H1 (cell line): ENCODE results near the gene STK11. TPM values are rescaled to one million over a fixed set of nuclear protein-coding genes. Genes with fewer than 3 reads are reported as not detected.
A peak's percentile ranks its signal among the peaks of the same experiment; 100 is the strongest.
"Not testable (repeated sequence)": the region's sequence is repeated elsewhere in the genome, so short reads cannot be mapped to it uniquely, and the experiment has no call there.

ENCODE experiments used
- CTCF ChIA-PET: fragments of 300-600 bp; sonication (Branson Sonifier 250); formaldehyde crosslinking; loops from one replicate; lab custom pipeline; 2021; ENCODE audit not compliant: partially characterized antibody; lab: Charles Lee
- POLR2A ChIA-PET: fragments of 300-600 bp; sonication (Branson Sonifier 250); formaldehyde crosslinking; loops from one replicate; lab custom pipeline; 2021; ENCODE audit warnings: inconsistent platforms; ENCODE audit not compliant: partially characterized antibody; lab: Charles Lee
- DNase-seq, 2 experiments: peaks; one replicate each; pipeline versions ENCODE4 v3.0.0 to v3.0.0-alpha.2; 2010 to 2022; ENCODE audit warnings: low spot score in 2 of 2, low read depth in 1 of 2, mixed read lengths in 1 of 2
- FAIRE-seq: peaks from 2 replicates; lab custom pipeline; 2011; peaks lifted over from hg19 to GRCh38; lab: Jason Lieb, UNC
- H2AFZ ChIP-seq: 2 replicates; pipeline ENCODE4 v1.8.1; 2012; ENCODE audit warnings: low read length, inconsistent platforms
- H2AK5ac ChIP-seq: 2 replicates; pipeline ENCODE4 v1.6.1; 2013; ENCODE audit warnings: low read depth, low read length
- H2BK120ac ChIP-seq: replicated peaks from 2 replicates; pipeline ENCODE3; 2013; ENCODE audit warnings: low read depth, low read length, inconsistent platforms
- H2BK12ac ChIP-seq: 2 replicates; pipeline ENCODE4 v1.6.1; 2013; ENCODE audit warnings: low read depth, low read length
- H2BK15ac ChIP-seq: 2 replicates; pipeline ENCODE4 v1.6.1; 2013; ENCODE audit warnings: low read length
- H2BK20ac ChIP-seq: 2 replicates; pipeline ENCODE4 v1.6.1; 2013; ENCODE audit warnings: low read length
- H2BK5ac ChIP-seq: 2 replicates; pipeline ENCODE4 v1.6.1; 2013; ENCODE audit warnings: low read depth, low read length
- H3K14ac ChIP-seq: 2 replicates; pipeline ENCODE4 v1.6.1; 2013; ENCODE audit warnings: inconsistent platforms; ENCODE audit not compliant: insufficient read length
- H3K18ac ChIP-seq: 2 replicates; pipeline ENCODE4 v1.6.1; 2013; ENCODE audit warnings: low read length; ENCODE audit errors: extremely low read depth
- H3K23ac ChIP-seq: 2 replicates; pipeline ENCODE4 v1.6.1; 2013; ENCODE audit warnings: inconsistent platforms; ENCODE audit not compliant: insufficient read length
- H3K23me2 ChIP-seq: 2 replicates; pipeline ENCODE4 v1.6.1; 2013; ENCODE audit warnings: low read depth, low read length
- H3K27ac ChIP-seq: 2 replicates; pipeline ENCODE4 v1.6.1; 2011; ENCODE audit warnings: low read depth, low read length, inconsistent platforms
- H3K27me3 ChIP-seq, 4 experiments: replicated peaks in 1 of 4; 1 replicate in 1 of 4; 2 replicates in 3 of 4; pipeline versions ENCODE4 v1.6.1 to v1.8.1; 2011 to 2013; ENCODE audit warnings: low read length in 3 of 4, mild to moderate bottlenecking in 3 of 4, inconsistent platforms in 2 of 4, mixed read lengths in 2 of 4, moderate library complexity in 1 of 4; ENCODE audit not compliant: control insufficient read depth in 3 of 4, insufficient read depth in 3 of 4; ENCODE audit errors: extremely low read depth in 1 of 4
- H3K36me3 ChIP-seq, 4 experiments: 2 replicates each; pipeline versions ENCODE4 v1.6.1 to v1.8.1; 2011 to 2013; ENCODE audit warnings: mild to moderate bottlenecking in 4 of 4, low read length in 3 of 4, moderate library complexity in 2 of 4, control low read depth in 1 of 4, inconsistent platforms in 1 of 4; ENCODE audit not compliant: insufficient read depth in 4 of 4, control insufficient read depth in 2 of 4
- H3K4ac ChIP-seq: replicated peaks from 2 replicates; pipeline ENCODE3; 2013; ENCODE audit warnings: low read length, low read depth, mixed read lengths, inconsistent platforms; ENCODE audit not compliant: insufficient read length
- H3K4me1 ChIP-seq, 4 experiments: replicated peaks in 1 of 4; 1 replicate in 1 of 4; 2 replicates in 3 of 4; pipeline versions ENCODE4 v1.6.1 to v1.8.1; 2011 to 2013; ENCODE audit warnings: low read length in 3 of 4, inconsistent platforms in 2 of 4, mixed read lengths in 1 of 4; ENCODE audit not compliant: insufficient read depth in 4 of 4, control insufficient read depth in 3 of 4
- H3K4me2 ChIP-seq, 2 experiments: 2 replicates each; pipeline versions ENCODE4 v1.6.1 to v1.8.1; 2011 to 2013; ENCODE audit warnings: low read depth in 2 of 2, low read length in 2 of 2, control low read depth in 1 of 2, inconsistent platforms in 1 of 2, mild to moderate bottlenecking in 1 of 2; ENCODE audit not compliant: insufficient read depth in 1 of 2
- H3K4me3 ChIP-seq, 4 experiments: fragments of 200-600, 300-600 bp in 1 of 4; sonication (generic), shearing (Covaris generic), sonication (Bioruptor Twin) in 1 of 4; 2 replicates each; pipeline versions ENCODE4 v1.5.1 to v1.8.1; 2011 to 2016; ENCODE audit warnings: low read length in 4 of 4, low read depth in 3 of 4, control low read depth in 2 of 4, inconsistent platforms in 2 of 4, mild to moderate bottlenecking in 2 of 4, mixed read lengths in 1 of 4, moderate library complexity in 1 of 4; ENCODE audit not compliant: insufficient read depth in 2 of 4; ENCODE audit errors: extremely low read depth in 1 of 4
- H3K56ac ChIP-seq: replicated peaks from 2 replicates; pipeline ENCODE3; 2013; ENCODE audit warnings: low read depth, mild to moderate bottlenecking, mixed read lengths, low read length, inconsistent platforms; ENCODE audit not compliant: insufficient read length
- H3K79me1 ChIP-seq: 2 replicates; pipeline ENCODE4 v1.6.1; 2013; ENCODE audit warnings: low read depth, low read length, control low read depth
- H3K79me2 ChIP-seq, 2 experiments: 2 replicates each; pipeline versions ENCODE4 v1.6.1 to v1.8.1; 2012 to 2013; ENCODE audit warnings: low read length in 2 of 2, mild to moderate bottlenecking in 2 of 2, inconsistent platforms in 1 of 2; ENCODE audit not compliant: insufficient read depth in 2 of 2, control insufficient read depth in 1 of 2
- H3K9ac ChIP-seq, 4 experiments: replicated peaks in 1 of 4; 1 replicate in 1 of 4; 2 replicates in 3 of 4; pipeline versions ENCODE4 v1.6.1 to v1.8.1; 2011 to 2013; ENCODE audit warnings: low read depth in 3 of 4, low read length in 3 of 4, control low read depth in 2 of 4, mild to moderate bottlenecking in 2 of 4, moderate library complexity in 2 of 4, inconsistent platforms in 1 of 4; ENCODE audit errors: extremely low read depth in 1 of 4
- H3K9me3 ChIP-seq, 2 experiments: 2 replicates each; pipeline versions ENCODE4 v1.6.1 to v1.8.1; 2012 to 2013; ENCODE audit warnings: mild to moderate bottlenecking in 2 of 2, moderate library complexity in 2 of 2, control low read depth in 1 of 2, inconsistent platforms in 1 of 2, low read depth in 1 of 2, low read length in 1 of 2, mixed read lengths in 1 of 2; ENCODE audit not compliant: insufficient read depth in 2 of 2
- H4K20me1 ChIP-seq, 2 experiments: replicated peaks in 1 of 2; 2 replicates each; pipeline versions ENCODE3 to v1.8.1; 2011 to 2013; ENCODE audit warnings: inconsistent platforms in 2 of 2, low read length in 2 of 2, mild to moderate bottlenecking in 1 of 2; ENCODE audit not compliant: insufficient read depth in 2 of 2, control insufficient read depth in 1 of 2
- H4K5ac ChIP-seq: 2 replicates; pipeline ENCODE4 v1.6.1; 2013; ENCODE audit warnings: low read length, low read depth, mixed read lengths, inconsistent platforms; ENCODE audit not compliant: insufficient read length
- H4K8ac ChIP-seq: 2 replicates; pipeline ENCODE4 v1.8.0; 2013; ENCODE audit warnings: mild to moderate bottlenecking, moderate library complexity, low read length, inconsistent platforms; ENCODE audit not compliant: insufficient read depth; ENCODE audit errors: extremely low read depth
- H4K91ac ChIP-seq: replicated peaks from 2 replicates; pipeline ENCODE3; 2013; ENCODE audit warnings: low read length, mixed read lengths, inconsistent platforms; ENCODE audit not compliant: insufficient read length
- WGBS, 2 experiments: shearing (Covaris generic) in 1 of 2; methylation state at CpG; one replicate each; pipeline versions ENCODE4 v1.1.6 to v1.1.7; 2013 to 2015; ENCODE audit warnings: low lambda C conversion rate in 2 of 2, mixed read lengths in 2 of 2, inconsistent platforms in 1 of 2, low coverage in 1 of 2, missing lambda C conversion rate in 1 of 2; ENCODE audit not compliant: insufficient replicate concordance in 2 of 2, insufficient coverage in 1 of 2, insufficient read length in 1 of 2; ENCODE audit errors: extremely low coverage in 1 of 2, missing lambda C conversion rate in 1 of 2; 5-methylcytosine and 5-hydroxymethylcytosine counted together
- polyA plus RNA-seq, 7 experiments: library from polyadenylated mRNA; depleted of rRNA in 3 of 7; stranded (reverse) in 5 of 7; unstranded in 2 of 7; fragments of >200 nt in 5 of 7; fragments of 200-250 nt in 2 of 7; gene quantifications; 1 replicate in 5 of 7; 2 replicates in 1 of 7; 4 replicates in 1 of 7; pipeline versions ENCODE4 v1.2.1 to v1.2.3, GENCODE V29; 2011 to 2013; ENCODE audit warnings: missing spikeins in 2 of 7, mixed read lengths in 2 of 7
- total RNA-seq: library from RNA; stranded (reverse); fragmentation: NEBNext Ultra II Directional; extraction: Animal tissue kit (Norgen Biotek cat#: 25700); gene quantifications from 2 replicates; pipeline ENCODE4 v1.2.1, GENCODE V29; 2021

Gene STK11
- total and polyA plus RNA-seq, 2 of the 8 experiments (the other 6 are each of a cell fraction or from before 2014, with no cell fraction given), result 45.3 to 70.7 TPM

DNA sequence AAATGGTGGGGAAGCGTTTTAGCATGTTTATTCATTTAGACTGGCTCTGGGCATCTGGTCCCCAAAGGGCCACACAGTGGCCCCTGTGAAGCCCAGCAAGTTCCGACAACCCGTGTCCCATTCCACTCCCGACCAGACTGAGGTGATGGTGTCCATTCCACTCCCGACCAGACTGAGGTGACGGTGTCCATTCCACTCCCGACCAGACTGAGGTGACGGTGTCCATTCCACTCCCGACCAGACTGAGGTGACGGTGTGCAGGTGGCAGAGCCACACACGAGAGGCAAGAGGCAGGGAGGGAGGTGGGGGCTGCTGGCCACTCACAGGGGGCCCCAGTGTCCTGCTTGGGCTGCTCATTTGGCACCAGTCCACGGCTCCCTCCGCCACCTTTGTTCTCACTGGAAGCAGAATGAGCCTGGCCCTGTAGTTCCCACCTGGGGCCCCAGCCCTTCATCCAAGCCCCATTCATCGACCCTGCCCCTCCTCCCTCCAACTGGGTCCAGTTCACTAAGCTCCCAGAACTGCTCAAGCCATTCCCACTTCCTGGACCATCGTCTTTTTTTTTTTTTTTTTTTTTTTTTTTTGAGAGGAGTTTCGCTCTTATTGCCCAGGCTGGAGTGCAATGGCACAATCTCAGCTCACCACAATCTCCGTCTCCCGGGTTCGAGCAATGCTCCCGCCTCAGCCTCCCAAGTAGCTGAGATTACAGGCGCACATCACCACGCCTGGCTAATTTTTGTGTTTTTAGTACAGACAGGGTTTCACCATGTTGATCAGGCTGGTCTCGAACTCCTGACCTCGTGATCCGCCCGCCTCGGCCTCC lies 40.9 kb downstream of the STK11 start:
- H2BK15ac ChIP-seq, H3K27ac ChIP-seq, H3K36me3 ChIP-seq, H3K23ac ChIP-seq, H3K18ac ChIP-seq, H3K4me2 ChIP-seq, H2BK120ac ChIP-seq, H3K14ac ChIP-seq, H3K23me2 ChIP-seq, DNase-seq, H3K56ac ChIP-seq, H4K91ac ChIP-seq, H2BK20ac ChIP-seq, H3K9me3 ChIP-seq, H3K9ac ChIP-seq, FAIRE-seq, H2BK12ac ChIP-seq, H2AFZ ChIP-seq, H3K4ac ChIP-seq, H3K4me3 ChIP-seq, H2BK5ac ChIP-seq, H4K8ac ChIP-seq, H3K27me3 ChIP-seq, H3K79me1 ChIP-seq, H4K5ac ChIP-seq: not testable (repeated sequence)
- POLR2A ChIA-PET, result interaction anchor here (0.7 to 10.1 kb wide), 7 partner anchors 16 to 219 kb away, joined by 3 to 355 read pairs (median 3); partner anchors contain the start of genes CIRBP and FAM174C
- Histone ChIP-seq H4K20me1 (peaks cover 3 to 10% of the 10 kb centered on the region in 2 experiments), H3K4me1 (peaks cover 0 to 24% (median 9%) of the 10 kb centered on the region in 4 experiments; a peak in 6 of 7 replicates), H2AK5ac (0 out of 2 replicates have a peak overlapping the region, but pooled peaks have one; percentile 75), H3K79me2 (peaks cover 5 to 23% of the 10 kb centered on the region in 2 experiments)
- WGBS, 2 experiments, result 92% methylated on average over 22 of the region's 27 CpGs; no CpG with 5 or more reads in 1 of the 2 experiments
- CTCF ChIA-PET, result interaction anchor here (0.6 to 7.7 kb wide), 4 partner anchors 16 to 36 kb away, joined by 3 to 212 read pairs (median 4); partner anchors contain the start of gene CIRBP
